ENCODE measurements around the gene FOXE3.

Gene FOXE3

GRCh38 chr1:47438165-47439016 is 22.3 kb downstream of the FOXE3 start:
- TF ChIP-seq CTCF (conservative IDR thresholded peaks at IDR 0.05; ENCODE audit: low read depth, low read length): no peak
- peak; percentile 54 for DNase-seq (ENCODE audit: low read depth)
- peak overlapping the region; percentile 86 for H3K4me3 ChIP-seq (ENCODE audit: low read depth, low read length)

GRCh38 chr1:47439017-47439818 is 23.1 kb downstream of the FOXE3 start:
- H3K4me3 ChIP-seq (ENCODE audit: low read depth, low read length): peak overlapping the region; percentile 86
- no peak for TF ChIP-seq CTCF (conservative IDR thresholded peaks at IDR 0.05; ENCODE audit: low read depth, low read length)

GRCh38 chr1:47439819-47440598 is 23.9 kb downstream of the FOXE3 start:
- H3K4me3 ChIP-seq (ENCODE audit: low read depth, low read length): peak overlapping the region; percentile 86
- peak; percentile 25 for DNase-seq (ENCODE audit: low read depth)
- TF ChIP-seq CTCF (conservative IDR thresholded peaks at IDR 0.05; ENCODE audit: low read depth, low read length): no peak

More at GRCh38 chr1:47439017-47439818, 23.1 kb downstream of the FOXE3 start:
- peak; percentile 31 for DNase-seq (ENCODE audit: low read depth)

GRCh38 chr1:47440599-47441081 is 24.6 kb downstream of the FOXE3 start:
- DNase-seq (ENCODE audit: low read depth): peak; percentile 75
- no peak for TF ChIP-seq CTCF (conservative IDR thresholded peaks at IDR 0.05; ENCODE audit: low read depth, low read length)
- H3K4me3 ChIP-seq (ENCODE audit: low read depth, low read length): peak overlapping the region; percentile 86

- DNase-seq (ENCODE audit: low read depth): peak; percentile 50
- H3K4me3 ChIP-seq (ENCODE audit: low read depth, low read length): peak overlapping the region; percentile 86
- TF ChIP-seq CTCF (conservative IDR thresholded peaks at IDR 0.05; ENCODE audit: low read depth, low read length): no peak
Measured at GRCh38 chr1:47441450-47442106, 25.5 kb downstream of the FOXE3 start.

GRCh38 chr1:47442202-47442601 is 26.1 kb downstream of the FOXE3 start:
- peak; percentile 53 for DNase-seq (ENCODE audit: low read depth)
- H3K4me3 ChIP-seq (ENCODE audit: low read depth, low read length): peak overlapping the region; percentile 86
- no peak for TF ChIP-seq CTCF (conservative IDR thresholded peaks at IDR 0.05; ENCODE audit: low read depth, low read length)

Measured in choroid plexus epithelial cell (primary cell).